ENCODE measurements around the gene ZC3H6.
"Not testable (repeated sequence)": the region's sequence is repeated elsewhere in the genome, so short reads cannot be mapped to it uniquely, and the experiment has no call there.

The ZC3H6 gene

DNA sequence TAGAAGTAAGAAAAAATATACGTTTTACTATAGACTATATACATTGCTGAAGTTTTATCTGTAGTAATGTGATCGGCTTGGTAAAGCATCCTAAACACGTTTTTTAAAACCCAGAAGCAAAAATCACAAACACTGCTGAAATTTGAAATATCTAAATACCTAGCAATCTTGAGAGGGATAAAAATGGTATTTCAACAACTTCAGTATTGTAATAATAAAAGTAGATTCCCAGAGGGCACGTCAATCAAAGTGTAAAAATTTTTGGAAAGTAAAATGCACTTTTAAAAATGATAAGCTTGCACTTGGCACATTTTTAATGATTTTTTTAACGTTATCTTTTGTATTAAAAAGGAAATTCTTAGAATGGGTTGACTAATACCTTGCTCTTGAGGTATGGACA, 1.6 kb downstream of the ZC3H6 start:
- DNase-seq, result no peak

- DNase-seq, result no peak
Observed at GRCh38 chr2:112277596-112278220, 2.3 kb downstream of the ZC3H6 start.

GRCh38 chr2:112282066-112282465, 6.7 kb downstream of the ZC3H6 start:
- not testable (repeated sequence) for DNase-seq

GRCh38 chr2:112283535-112283934, 8.1 kb downstream of the ZC3H6 start:
- not testable (repeated sequence) for DNase-seq

DNA sequence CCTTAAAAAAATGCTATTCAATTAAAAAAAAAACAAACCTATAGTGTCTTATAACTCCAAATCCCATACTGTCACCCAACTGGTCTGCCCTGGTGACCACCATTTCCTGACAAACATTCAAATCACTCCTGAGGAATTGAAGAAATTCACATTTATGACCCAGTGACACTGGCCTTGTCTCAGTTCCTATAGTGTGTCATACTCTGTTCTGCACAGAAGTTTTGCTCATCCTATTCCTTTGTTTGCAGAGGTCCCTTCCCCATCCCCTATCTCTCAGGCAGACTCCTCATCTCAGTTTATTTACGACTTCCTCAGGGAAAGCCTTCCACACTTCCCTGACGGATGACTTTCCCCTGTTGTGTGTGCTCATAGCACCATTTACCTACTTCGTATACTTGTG, 14.7 kb downstream of the ZC3H6 start:
- DNase-seq, result no peak

DNA sequence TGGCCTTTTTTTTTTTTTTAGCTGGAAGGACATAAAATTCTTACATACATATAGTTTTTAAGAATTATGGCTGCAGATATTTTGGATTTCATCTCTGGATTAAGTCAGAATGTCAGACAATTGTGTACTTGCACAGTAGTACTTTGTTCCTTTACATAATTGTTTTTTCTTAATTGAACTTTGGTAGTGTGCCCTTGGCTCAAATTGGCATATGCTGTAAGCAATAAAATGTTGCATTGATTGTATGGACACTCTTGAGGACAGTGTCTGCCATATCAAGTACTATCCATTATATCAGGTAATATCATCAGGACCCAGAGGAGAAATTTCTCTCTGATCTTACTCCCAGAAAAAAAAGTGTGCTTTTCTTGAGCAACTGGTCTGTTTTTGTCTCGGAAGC, 15.3 kb downstream of the ZC3H6 start:
- no peak for DNase-seq

DNA sequence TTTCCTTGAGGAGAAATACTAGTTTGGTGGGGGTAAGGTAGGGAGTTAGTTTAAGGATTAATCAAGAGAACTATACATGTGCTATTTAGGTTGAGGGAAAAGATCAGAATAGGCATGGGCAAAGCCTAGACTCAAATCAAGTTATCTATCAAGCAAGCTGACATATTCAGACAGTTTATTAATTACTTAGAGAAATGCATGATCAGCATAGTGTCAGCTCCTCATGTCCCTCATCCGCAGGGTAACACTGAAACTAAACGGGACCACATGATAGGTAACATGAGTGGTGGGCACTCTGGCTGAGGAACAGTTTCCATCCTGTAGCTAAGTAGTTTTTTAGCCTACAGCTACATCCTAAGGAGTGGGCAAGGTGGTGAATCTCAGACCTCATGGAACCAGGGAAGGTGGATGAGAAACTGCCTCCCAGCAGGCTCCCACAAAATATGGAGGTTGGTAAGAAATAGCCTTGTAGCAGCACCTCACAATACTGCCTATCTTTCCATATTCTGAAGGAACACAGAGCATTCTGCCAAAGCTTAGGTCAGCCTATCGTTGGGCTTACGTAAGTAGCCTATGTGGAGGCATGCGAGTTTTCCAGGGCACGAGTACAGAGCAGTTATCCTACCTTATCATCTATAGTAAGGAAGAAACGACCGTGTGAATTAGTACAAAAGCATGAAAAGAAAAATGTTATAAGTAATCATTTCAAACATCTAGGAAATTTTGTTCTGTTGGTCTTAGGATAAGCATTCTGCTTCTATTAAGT, 18.4 kb downstream of the ZC3H6 start:
- DNase-seq, result no peak

DNA sequence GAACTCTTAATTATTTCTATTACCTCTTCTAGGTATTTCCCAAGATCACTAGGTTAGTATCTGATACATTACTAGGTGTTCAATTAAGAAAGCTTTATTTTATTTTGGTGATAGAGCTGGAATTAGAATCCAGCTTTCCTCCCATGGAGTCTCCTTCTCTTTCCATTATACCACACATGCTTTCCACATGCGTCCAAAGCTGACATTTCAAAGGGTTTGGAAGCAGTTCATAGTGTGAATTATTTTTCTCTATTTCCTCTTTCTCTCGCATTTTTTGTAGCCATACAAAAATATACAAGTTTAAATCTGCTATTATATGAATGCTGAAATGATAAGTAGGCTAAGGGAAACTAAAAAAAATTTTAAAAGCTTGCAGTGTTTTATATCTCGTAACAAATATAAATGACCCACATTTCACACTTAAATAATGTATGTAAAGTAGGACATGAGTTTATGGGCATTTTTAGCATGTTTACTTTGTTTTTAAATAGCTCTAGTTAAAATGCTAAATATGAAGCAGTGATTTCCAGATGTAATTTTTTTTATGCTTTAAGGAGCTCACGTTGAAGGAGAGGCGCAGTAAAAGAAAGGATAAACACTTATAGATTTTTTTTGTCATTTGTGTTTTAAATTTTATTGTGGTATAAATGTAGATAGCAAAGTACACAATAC, 20.1 kb downstream of the ZC3H6 start:
- DNase-seq, result no peak

GRCh38 chr2:112296407-112296806, 21.0 kb downstream of the ZC3H6 start:
- no peak for DNase-seq

GRCh38 chr2:112301171-112301584, 25.8 kb downstream of the ZC3H6 start:
- DNase-seq, result no peak

GRCh38 chr2:112301973-112302372, 26.6 kb downstream of the ZC3H6 start:
- DNase-seq, result no peak

GRCh38 chr2:112304298-112304941, 29.0 kb downstream of the ZC3H6 start:
- DNase-seq, result no peak

GRCh38 chr2:112305132-112305531, 29.7 kb downstream of the ZC3H6 start:
- no peak for DNase-seq

DNA sequence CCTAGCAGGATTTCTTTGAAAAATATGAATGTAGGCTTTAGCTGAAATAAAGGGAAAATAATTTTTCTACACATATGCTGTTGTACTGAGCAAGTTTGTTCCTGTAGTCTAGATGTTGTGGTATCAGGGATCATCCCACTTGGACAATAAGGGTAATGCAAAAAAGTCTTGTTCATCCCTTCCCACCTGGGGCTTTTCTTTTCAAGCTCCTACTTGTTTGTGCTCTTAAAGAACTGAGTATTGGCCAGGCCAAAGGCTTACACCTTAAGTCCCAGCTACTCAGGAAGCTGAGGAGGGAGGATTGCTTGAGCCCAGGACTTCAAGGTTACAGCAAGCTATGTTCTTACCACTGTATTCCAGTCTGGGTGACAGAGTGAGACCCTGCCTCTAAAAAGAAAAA, 35.5 kb downstream of the ZC3H6 start:
- no peak for DNase-seq

DNA sequence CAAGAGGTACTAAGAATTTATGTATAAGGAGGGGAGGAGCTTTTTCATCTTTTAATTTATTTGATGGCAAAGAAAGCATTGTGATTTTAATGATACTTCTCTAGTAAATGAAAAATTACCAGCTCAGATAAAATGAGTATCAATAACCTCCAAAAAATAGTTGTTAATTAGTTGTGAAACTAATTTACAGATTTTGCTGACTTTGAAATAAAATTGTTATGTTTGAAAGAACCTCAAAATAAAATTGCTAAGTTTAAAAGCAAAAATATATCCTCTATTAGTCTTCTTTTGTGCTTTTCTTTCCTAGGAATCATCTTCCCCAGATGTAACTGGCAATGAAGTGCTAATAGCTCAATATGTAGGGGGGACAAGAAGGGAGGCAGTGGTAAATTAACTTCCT, 36.5 kb downstream of the ZC3H6 start:
- DNase-seq, result no peak

DNA sequence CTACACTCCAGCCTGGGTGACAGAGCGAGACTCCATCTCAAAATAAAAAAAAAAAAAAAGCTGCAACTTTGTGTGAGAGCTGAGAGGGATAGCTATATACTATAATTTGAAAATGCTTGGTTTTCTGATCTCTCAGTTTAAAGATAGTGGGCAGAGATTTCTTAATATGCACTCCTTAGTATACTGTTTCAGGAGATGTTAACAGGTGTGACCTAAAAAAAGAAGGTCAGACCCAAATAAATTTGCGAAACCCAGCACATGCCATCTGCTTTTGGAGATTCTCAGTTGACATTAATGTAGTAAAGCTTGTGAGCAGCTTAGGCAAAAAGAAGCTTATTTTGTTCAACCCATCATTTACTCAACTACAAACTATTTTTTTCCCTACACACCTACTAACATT, 37.4 kb downstream of the ZC3H6 start:
- no peak for DNase-seq

DNA sequence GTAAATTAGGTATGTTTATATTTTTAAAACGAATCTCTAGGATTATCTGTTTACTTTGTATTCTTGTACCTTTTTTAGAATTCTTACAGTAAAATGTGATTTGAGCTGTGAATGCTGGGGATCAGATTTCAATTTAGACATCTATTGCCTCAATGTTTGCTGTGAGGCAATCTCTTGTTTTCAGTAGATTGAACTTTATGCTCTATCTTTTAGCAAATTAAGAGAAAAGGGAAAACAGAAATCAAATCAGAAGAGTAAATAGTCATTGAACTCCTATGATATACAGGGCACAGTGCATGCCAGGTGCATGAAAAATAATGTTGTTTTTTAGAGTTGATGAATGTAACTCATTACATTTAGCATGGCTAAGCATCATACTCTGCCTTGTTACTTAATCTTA, 39.5 kb downstream of the ZC3H6 start:
- DNase-seq, result no peak

GRCh38 chr2:112317303-112318158, 42.1 kb downstream of the ZC3H6 start:
- no peak for DNase-seq

- no peak for DNase-seq
Observed at GRCh38 chr2:112318515-112318914, 43.1 kb downstream of the ZC3H6 start.

DNA sequence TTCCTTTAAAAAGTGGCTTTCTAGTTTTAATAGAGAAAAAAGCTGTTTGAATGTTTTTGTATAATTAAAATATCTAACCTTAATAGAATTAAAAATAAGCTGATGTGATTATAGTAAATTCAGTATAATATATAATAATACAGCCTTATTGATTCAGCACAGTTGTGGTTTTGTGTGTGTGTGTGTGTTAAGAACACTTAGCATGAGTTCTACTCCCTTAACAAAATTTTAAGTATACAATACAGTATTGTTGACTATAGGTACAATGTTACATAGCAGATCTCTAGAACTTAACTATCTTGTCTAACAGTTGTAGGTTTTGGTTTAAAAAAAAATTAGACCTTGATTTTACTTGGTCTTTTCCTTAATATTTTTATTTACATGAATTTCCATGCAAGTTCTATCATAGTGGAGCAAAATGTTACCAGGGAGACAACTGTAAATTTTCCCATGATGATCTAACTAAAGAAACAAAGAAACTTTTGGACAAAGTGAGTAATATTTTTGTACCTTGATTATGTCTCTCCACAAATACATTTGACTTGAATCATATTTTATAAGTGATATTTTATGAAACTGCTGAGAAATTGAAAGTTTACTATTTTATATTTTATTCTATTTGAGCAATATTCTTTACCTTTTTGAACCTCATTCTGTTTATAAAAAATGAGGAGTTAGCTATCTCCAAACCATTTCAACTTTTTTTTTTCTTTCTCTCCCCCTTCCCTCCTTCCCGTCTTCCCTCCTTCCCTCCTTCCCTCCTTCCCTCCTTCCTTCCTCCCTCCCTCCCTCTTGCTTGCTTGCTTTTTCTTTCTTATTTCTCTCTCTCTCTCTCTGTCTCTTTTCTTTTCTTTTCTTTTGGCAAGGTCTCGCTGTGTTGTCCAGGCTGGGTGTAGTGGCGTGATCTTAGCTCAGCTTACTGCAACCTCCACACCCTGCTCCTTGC, 46.3 kb downstream of the ZC3H6 start:
- no peak for DNase-seq

- no peak for DNase-seq
Observed at GRCh38 chr2:112322919-112323318, 47.5 kb downstream of the ZC3H6 start.

All from CD4-positive, alpha-beta T cell treated with Interleukin-15 for 1 hour (primary cell).